Measurements from ENCODE around the gene ARPC2. TPM values are rescaled to one million over a fixed set of nuclear protein-coding genes. Genes with fewer than 3 reads are reported as not detected.

The ARPC2 gene
- total RNA-seq, 4 donors from 2014 or later, result 65.5 to 343 (median 275) TPM

GRCh38 chr2:218264773-218265561 lies 48.0 kb downstream of the ARPC2 start:
- 49% methylated on average over 21 of the region's 22 CpGs; no CpG with 5 or more reads in 1 of the 2 donors for WGBS, 2 donors (ENCODE audit: low coverage in 1 of 2)
- intact Hi-C loops (cut with DNase I; ENCODE audit: low total_unique reads) (no loop called here), in situ Hi-C loops (cut with MboI; ENCODE audit: low pct_ligation_motif_present in 1 of 4, low pct_unique_long_range_greater_than_20kb in 1 of 4, low sequenced_read_pairs in 3 of 4) (no loop called here)
- no peaks in the 10 kb centered on the region for H3K27me3 ChIP-seq
- H3K36me3 ChIP-seq, result peaks cover 0 to 16% (median 8%) of the 10 kb centered on the region in 4 donors
- TF ChIP-seq EP300 (IDR thresholded peaks at IDR 0.05; ENCODE audit: low read depth), result no peak
- no peak for TF ChIP-seq CTCF (IDR thresholded peaks at IDR 0.05)
- TF ChIP-seq POLR2A (IDR thresholded peaks at IDR 0.05), result peak; percentile 40
- peak; percentile 26 to 57 (median 53) for TF ChIP-seq POLR2AphosphoS5 (IDR thresholded peaks at IDR 0.05)
- peak; percentile 80 for DNase-seq
- peak overlapping the region; percentile 83 to 90 (median 86) for H3K27ac ChIP-seq
- peak overlapping the region in 1 of 4 donors; percentile 15 for H3K4me3 ChIP-seq
- H3K4me1 ChIP-seq, result peaks cover 59 to 72% (median 67%) of the 10 kb centered on the region in 4 donors
- H3K9me3 ChIP-seq, result no peaks in the 10 kb centered on the region

- H3K27ac ChIP-seq, result peak overlapping the region; percentile 83 to 90 (median 86)
- in situ Hi-C loops (cut with MboI; ENCODE audit: low pct_ligation_motif_present in 1 of 4, low pct_unique_long_range_greater_than_20kb in 1 of 4, low sequenced_read_pairs in 3 of 4), result no loop called here
These were observed 48.6 kb downstream of the ARPC2 start for GRCh38 chr2:218265626-218266025.

GRCh38 chr2:218266316-218266979 lies 49.5 kb downstream of the ARPC2 start:
- intact Hi-C loops (cut with DNase I; ENCODE audit: low total_unique reads), result no loop called here
- Histone ChIP-seq H3K36me3 (peaks cover 0 to 16% (median 8%) of the 10 kb centered on the region in 4 donors), H3K27me3 (no peaks in the 10 kb centered on the region), H3K4me1 (peaks cover 49 to 65% (median 58%) of the 10 kb centered on the region in 4 donors), H3K27ac (no peak overlapping the region), H3K4me3 (no peak overlapping the region), H3K9me3 (no peaks in the 10 kb centered on the region)
- WGBS, 2 donors (ENCODE audit: low coverage in 1 of 2), result 92 to 100% methylated on average over 1 to 15 of the region's 15 CpGs
- no peak for TF ChIP-seq POLR2A (IDR thresholded peaks at IDR 0.05)
- TF ChIP-seq EP300 (IDR thresholded peaks at IDR 0.05; ENCODE audit: low read depth), result no peak
- in situ Hi-C loops (cut with MboI; ENCODE audit: low pct_ligation_motif_present in 1 of 4, low pct_unique_long_range_greater_than_20kb in 1 of 4, low sequenced_read_pairs in 3 of 4), result no loop called here
- DNase-seq, result no peak

More at GRCh38 chr2:218265626-218266025, 48.6 kb downstream of the ARPC2 start:
- WGBS, 2 donors (ENCODE audit: low coverage in 1 of 2), result 90 to 100% methylated on average over 1 to 8 of the region's 8 CpGs
- no peak for TF ChIP-seq POLR2A (IDR thresholded peaks at IDR 0.05)
- no peak for TF ChIP-seq CTCF (IDR thresholded peaks at IDR 0.05)
- no peak for TF ChIP-seq POLR2AphosphoS5 (IDR thresholded peaks at IDR 0.05)
- TF ChIP-seq EP300 (IDR thresholded peaks at IDR 0.05; ENCODE audit: low read depth), result no peak
- Histone ChIP-seq H3K36me3 (peaks cover 0 to 16% (median 8%) of the 10 kb centered on the region in 4 donors), H3K4me3 (no peak overlapping the region), H3K4me1 (peaks cover 52 to 65% (median 60%) of the 10 kb centered on the region in 4 donors), H3K27me3 (no peaks in the 10 kb centered on the region), H3K9me3 (no peaks in the 10 kb centered on the region)
- intact Hi-C loops (cut with DNase I; ENCODE audit: low total_unique reads), result no loop called here
- no peak for DNase-seq

- in situ Hi-C loops (cut with MboI; ENCODE audit: low pct_ligation_motif_present in 1 of 4, low pct_unique_long_range_greater_than_20kb in 1 of 4, low sequenced_read_pairs in 3 of 4) (no loop called here), intact Hi-C loops (cut with DNase I; ENCODE audit: low total_unique reads) (no loop called here)
- H3K27ac ChIP-seq, result no peak overlapping the region
- TF ChIP-seq POLR2A (IDR thresholded peaks at IDR 0.05) (no peak), EP300 (IDR thresholded peaks at IDR 0.05; ENCODE audit: low read depth) (no peak), CTCF (IDR thresholded peaks at IDR 0.05) (no peak), POLR2AphosphoS5 (IDR thresholded peaks at IDR 0.05) (no peak)
- no peaks in the 10 kb centered on the region for H3K9me3 ChIP-seq
- peaks cover 49 to 65% (median 58%) of the 10 kb centered on the region in 4 donors for H3K4me1 ChIP-seq
- peaks cover 0 to 16% (median 8%) of the 10 kb centered on the region in 4 donors for H3K36me3 ChIP-seq
- WGBS, 2 donors (ENCODE audit: low coverage in 1 of 2), result 94% methylated on average over 6 of the region's 6 CpGs; no CpG with 5 or more reads in 1 of the 2 donors
- no peak for DNase-seq
- H3K4me3 ChIP-seq, result no peak overlapping the region
- H3K27me3 ChIP-seq, result no peaks in the 10 kb centered on the region
These were observed 50.3 kb downstream of the ARPC2 start for GRCh38 chr2:218267259-218267658.

Measured in transverse colon (tissue), 4 donors.